Muscle of leg (tissue), 11 donors: ENCODE data around the gene C1orf122. TPM values are rescaled to one million over a fixed set of nuclear protein-coding genes. Genes with fewer than 3 reads are reported as not detected.
A peak's percentile ranks its signal among the peaks of the same experiment; 100 is the strongest.
"Not testable (repeated sequence)": the region's sequence is repeated elsewhere in the genome, so short reads cannot be mapped to it uniquely, and the experiment has no call there.

Source experiments
- DNase-seq: peaks from one replicate; pipeline ENCODE4 v3.0.0; 2013
- H3K27ac ChIP-seq: one replicate; pipeline ENCODE4 v1.5.1; 2013; ENCODE audit warnings: mild to moderate bottlenecking, low read length, control low read depth
- H3K27me3 ChIP-seq: one replicate; pipeline ENCODE4 v1.6.1; 2013; ENCODE audit warnings: low read length; ENCODE audit not compliant: control insufficient read depth, insufficient read depth
- H3K36me3 ChIP-seq: one replicate; pipeline ENCODE4 v1.6.1; 2013; ENCODE audit warnings: low read length; ENCODE audit not compliant: control insufficient read depth, insufficient read depth
- H3K4me1 ChIP-seq: one replicate; pipeline ENCODE4 v1.6.1; 2013; ENCODE audit warnings: low read length; ENCODE audit not compliant: control insufficient read depth, insufficient read depth
- H3K4me3 ChIP-seq: one replicate; pipeline ENCODE4 v1.5.1; 2013; ENCODE audit warnings: low read length, control low read depth
- H3K9me3 ChIP-seq: replicated peaks from 2 replicates; pipeline ENCODE4 v1.6.1; 2013; ENCODE audit warnings: low read depth, low read length; ENCODE audit not compliant: control insufficient read depth
- WGBS: methylation state at CpG from one replicate; pipeline ENCODE4 v1.1.5; 2013; ENCODE audit warnings: missing lambda C conversion rate; ENCODE audit not compliant: insufficient coverage; 5-methylcytosine and 5-hydroxymethylcytosine counted together
- polyA plus RNA-seq, 8 donors: library from polyadenylated mRNA; unstranded; fragments of 120-200 nt; gene quantifications; one replicate each; pipeline versions ENCODE4 v1.2.1 to v1.2.3, GENCODE V29; 2013; ENCODE audit warnings: inconsistent platforms in 1 of 8, low replicate concordance in 1 of 8; ENCODE audit not compliant: insufficient read length in 8 of 8, insufficient read depth in 1 of 8
- total RNA-seq: library from RNA; stranded (reverse); fragments of 120-200 nt; gene quantifications from one replicate; pipeline ENCODE4 v1.2.4, GENCODE V29; 2013

Gene C1orf122
- total and polyA plus RNA-seq, 9 donors = 35.9 to 50.9 (median 46.0) TPM

DNA sequence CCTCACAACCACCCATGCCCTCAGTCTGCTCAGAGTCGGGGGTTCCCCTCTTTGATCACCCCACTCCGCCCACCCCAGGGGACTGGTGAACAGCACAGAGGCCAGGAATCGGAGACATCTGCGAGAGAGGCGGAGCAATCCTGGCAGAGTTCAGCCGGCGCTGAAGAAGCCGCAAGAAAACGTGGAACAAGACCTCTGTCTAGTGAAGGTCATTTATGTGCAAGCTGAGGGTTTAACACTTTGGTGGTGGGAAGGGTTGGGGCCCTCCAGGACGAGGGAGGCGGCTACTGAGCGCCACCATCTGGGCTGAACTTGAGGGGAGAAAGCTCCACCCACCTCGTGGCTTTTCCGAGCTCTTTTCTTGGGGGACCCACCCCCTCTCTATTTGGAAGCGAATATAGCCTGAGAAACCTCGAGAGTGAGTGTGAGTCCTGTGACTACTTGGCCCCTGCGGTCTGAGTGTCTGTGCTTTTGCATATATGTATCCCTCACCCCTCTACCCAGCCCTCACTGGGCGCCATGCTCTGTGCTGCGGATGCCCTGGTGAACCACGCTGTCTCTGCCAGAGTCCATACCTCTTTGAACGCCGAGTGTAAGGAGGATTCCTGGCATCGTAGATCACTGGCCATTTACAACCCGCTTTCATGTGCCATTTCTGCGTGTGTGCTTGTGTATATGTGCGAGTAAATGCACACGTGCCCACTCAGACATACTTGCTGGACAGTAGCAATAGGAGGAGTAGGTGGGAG lies 41.5 kb upstream of the C1orf122 start:
- Histone ChIP-seq H3K9me3 (no peaks in the 10 kb centered on the region), H3K4me3 (no peak overlapping the region), H3K27ac (no peak overlapping the region), H3K27me3 (peaks cover 53% of the 10 kb centered on the region), H3K4me1 (no peaks in the 10 kb centered on the region), H3K36me3 (no peaks in the 10 kb centered on the region)
- no peak for DNase-seq
- WGBS = 7% methylated on average over 19 of the region's 27 CpGs

DNA sequence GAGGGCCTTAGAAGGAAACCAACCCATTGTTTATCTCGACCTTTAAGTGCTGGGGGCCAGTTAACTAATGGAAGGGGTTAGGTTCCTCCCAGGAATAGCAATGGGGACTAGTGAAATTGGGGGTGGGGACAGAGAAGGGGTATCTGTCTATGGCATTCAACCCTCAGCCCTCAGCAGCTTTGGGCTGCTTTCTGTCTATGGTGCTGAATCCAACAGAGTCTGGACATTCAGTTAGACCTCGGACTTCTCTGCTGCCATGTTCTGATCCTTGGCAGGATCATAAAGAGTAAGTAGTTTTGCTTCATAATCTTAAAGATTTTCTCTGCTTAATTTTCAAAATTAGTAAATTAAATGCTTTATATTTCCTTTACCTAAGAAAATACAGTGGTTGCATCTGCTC lies 40.1 kb upstream of the C1orf122 start:
- H3K36me3 ChIP-seq = no peaks in the 10 kb centered on the region
- H3K4me3 ChIP-seq = no peak overlapping the region
- no peaks in the 10 kb centered on the region for H3K9me3 ChIP-seq
- no peak for DNase-seq
- H3K4me1 ChIP-seq = no peaks in the 10 kb centered on the region
- H3K27me3 ChIP-seq = peaks cover 43% of the 10 kb centered on the region
- H3K27ac ChIP-seq = no peak overlapping the region
- no CpG with 5 or more reads among the region's 2 CpGs for WGBS

GRCh38 chr1:37771440-37771839 lies 36.1 kb upstream of the C1orf122 start:
- not testable (repeated sequence) for DNase-seq, H3K9me3 ChIP-seq, H3K27ac ChIP-seq, H3K36me3 ChIP-seq, H3K27me3 ChIP-seq, H3K4me1 ChIP-seq, H3K4me3 ChIP-seq

DNA sequence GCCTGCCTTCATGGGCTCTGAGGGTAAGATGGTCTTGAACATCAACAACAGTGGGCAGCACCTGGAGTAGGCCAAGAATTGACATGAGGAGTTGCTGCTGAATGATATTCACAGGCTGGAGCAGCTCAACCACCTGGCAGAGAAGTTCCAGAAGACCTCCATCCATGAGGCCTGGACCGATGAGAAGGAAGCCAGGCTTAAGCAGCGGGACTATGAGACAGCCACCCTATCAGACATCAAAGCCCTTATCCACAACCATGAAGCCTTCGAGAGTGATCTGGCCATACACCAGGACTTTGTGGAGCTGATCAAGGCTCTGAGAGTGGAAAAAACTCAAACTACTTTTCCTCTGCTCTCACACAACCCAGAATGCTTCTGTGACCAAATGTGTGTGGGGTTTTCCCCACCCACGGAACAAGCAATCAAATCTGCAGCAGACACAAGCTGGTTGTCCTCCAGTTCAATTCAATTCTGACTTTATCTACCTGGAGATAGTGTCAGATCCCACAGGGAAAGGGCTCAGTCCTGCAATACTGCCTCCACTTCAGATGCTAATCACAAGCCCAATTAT lies 30.6 kb upstream of the C1orf122 start:
- DNase-seq = no peak
- 64% methylated on average over 3 of the region's 4 CpGs for WGBS

GRCh38 chr1:37778654-37779053 lies 28.9 kb upstream of the C1orf122 start:
- H3K27me3 ChIP-seq = peaks cover 4% of the 10 kb centered on the region
- H3K36me3 ChIP-seq = no peaks in the 10 kb centered on the region
- 75% methylated on average over 2 of the region's 3 CpGs for WGBS
- H3K4me1 ChIP-seq = no peaks in the 10 kb centered on the region
- no peaks in the 10 kb centered on the region for H3K9me3 ChIP-seq
- H3K27ac ChIP-seq = no peak overlapping the region
- no peak overlapping the region for H3K4me3 ChIP-seq
- no peak for DNase-seq

More for the DNA sequence above, 30.6 kb upstream of the C1orf122 start:
- H3K4me1 ChIP-seq = no peaks in the 10 kb centered on the region
- H3K27me3 ChIP-seq = peaks cover 4% of the 10 kb centered on the region
- H3K27ac ChIP-seq = no peak overlapping the region
- H3K9me3 ChIP-seq = no peaks in the 10 kb centered on the region
- no peaks in the 10 kb centered on the region for H3K36me3 ChIP-seq
- H3K4me3 ChIP-seq = no peak overlapping the region

GRCh38 chr1:37782491-37782890 lies 25.1 kb upstream of the C1orf122 start:
- peaks cover 4% of the 10 kb centered on the region for H3K27me3 ChIP-seq
- 75% methylated on average over 10 of the region's 17 CpGs for WGBS
- H3K27ac ChIP-seq = no peak overlapping the region
- no peak overlapping the region for H3K4me3 ChIP-seq
- no peaks in the 10 kb centered on the region for H3K4me1 ChIP-seq
- no peak for DNase-seq
- no peaks in the 10 kb centered on the region for H3K36me3 ChIP-seq
- H3K9me3 ChIP-seq = no peaks in the 10 kb centered on the region

DNA sequence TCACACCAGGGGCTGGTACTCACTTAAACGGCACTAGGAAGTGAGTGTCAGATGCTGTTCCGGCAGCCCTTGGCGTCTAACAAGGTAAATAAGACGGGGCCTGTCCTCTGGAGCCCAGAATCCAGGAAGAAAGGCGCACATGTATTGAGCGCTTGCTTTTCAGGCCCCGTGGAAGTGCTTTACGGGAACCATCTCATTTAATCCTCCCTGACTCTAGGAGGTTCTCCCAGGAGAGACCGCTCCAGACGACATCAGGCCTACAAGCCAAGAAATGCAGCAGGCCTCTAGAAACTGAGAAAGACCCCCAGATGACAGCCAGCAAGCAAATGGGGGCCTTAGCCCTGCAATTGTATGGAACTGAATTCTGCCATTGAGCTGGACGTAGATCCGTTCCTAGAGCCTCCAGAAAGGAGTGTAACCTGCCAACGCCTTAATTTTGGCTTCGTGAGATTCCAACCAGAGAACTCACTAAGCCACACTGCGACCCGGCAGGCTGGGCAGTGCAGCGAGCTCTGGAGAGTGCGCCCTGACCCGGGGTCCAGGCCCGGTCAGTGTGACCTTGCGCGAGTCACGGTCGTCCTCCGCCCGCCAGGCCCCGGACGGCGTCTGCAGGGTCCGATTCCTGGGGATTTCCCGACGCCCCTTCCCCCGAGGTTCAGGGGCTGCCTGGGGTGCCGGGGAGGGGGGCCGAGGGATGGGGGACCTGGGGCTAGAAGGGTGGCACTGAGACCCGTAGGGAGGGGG lies 14.5 kb upstream of the C1orf122 start:
- 28% methylated on average over 33 of the region's 36 CpGs for WGBS
- peaks cover 14% of the 10 kb centered on the region for H3K4me1 ChIP-seq
- H3K27me3 ChIP-seq = peaks cover 23% of the 10 kb centered on the region
- no peak overlapping the region for H3K4me3 ChIP-seq
- no peaks in the 10 kb centered on the region for H3K9me3 ChIP-seq
- no peak for DNase-seq
- no peak overlapping the region for H3K27ac ChIP-seq
- no peaks in the 10 kb centered on the region for H3K36me3 ChIP-seq

DNA sequence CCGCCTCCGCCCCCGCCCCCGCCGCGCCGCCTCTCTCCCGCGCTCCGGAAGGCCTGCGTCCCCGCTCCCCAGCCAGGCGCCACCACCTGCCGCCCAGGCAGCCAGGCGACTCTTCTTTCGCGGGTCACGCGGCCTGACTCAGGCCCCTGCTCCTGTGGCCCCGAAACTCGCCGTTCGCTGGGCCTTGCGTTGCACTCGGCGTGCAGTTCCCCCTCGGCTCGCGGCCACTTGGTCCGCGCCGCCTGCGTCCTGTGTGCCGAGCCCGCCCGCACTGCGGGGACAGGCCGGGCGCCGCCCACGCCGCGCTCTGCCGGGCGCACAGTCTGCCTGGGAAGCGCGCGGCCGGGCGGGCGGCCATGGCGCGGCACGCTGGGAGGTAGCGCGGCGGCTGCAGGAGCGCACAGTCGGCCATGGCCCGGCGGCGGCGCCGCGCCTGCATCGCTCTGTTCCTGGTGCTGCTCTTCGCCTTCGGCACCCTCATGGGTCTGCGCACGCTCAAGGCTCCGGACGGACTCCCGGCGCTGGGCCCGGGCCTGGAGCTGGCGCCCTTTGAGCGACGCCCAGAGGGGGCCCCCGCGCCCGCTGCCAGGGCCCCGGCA lies 13.7 kb upstream of the C1orf122 start, which contains the start of gene MANEAL:
Gene MANEAL (plus strand): TSS at position 75 of the 599 bp plus-strand sequence. CDS start 336 bp downstream, at position 411.
- Histone ChIP-seq H3K27me3 (peaks cover 23% of the 10 kb centered on the region), H3K4me1 (peaks cover 14% of the 10 kb centered on the region), H3K27ac (no peak within 1 kb of the TSS), H3K36me3 (no peaks in the 10 kb centered on the region), H3K9me3 (no peaks in the 10 kb centered on the region), H3K4me3 (peak within 1 kb of the TSS; percentile 32)
- DNase-seq = peak; percentile 64
- under 1% methylated on average over 79 of the region's 82 CpGs for WGBS

- Histone ChIP-seq H3K9me3 (no peaks in the 10 kb centered on the region), H3K36me3 (no peaks in the 10 kb centered on the region), H3K27me3 (peaks cover 23% of the 10 kb centered on the region), H3K4me1 (peaks cover 14% of the 10 kb centered on the region), H3K4me3 (no peak overlapping the region), H3K27ac (no peak overlapping the region)
- 3% methylated on average over 53 of the region's 59 CpGs for WGBS
- no peak for DNase-seq
Observed at GRCh38 chr1:37794372-37795339, 12.9 kb upstream of the C1orf122 start.
